Heart right ventricle (tissue), 16 donors: ENCODE results near the gene DNER. TPM values are rescaled to one million over a fixed set of nuclear protein-coding genes. Genes with fewer than 3 reads are reported as not detected.

Source experiments
- ATAC-seq, 8 donors: fragments of 200-7000 bp; cut with Tn5 transposase; one replicate each; pipeline ENCODE4 v1.9.1; 2020; ENCODE audit warnings: mild to moderate bottlenecking in 8 of 8, moderate library complexity in 8 of 8, moderate number of reproducible peaks in 1 of 8
- DNase-seq, 2 donors: peaks; one replicate each; pipeline ENCODE4 v3.0.0-alpha.2; 2020
- H3K27ac ChIP-seq, 10 donors: fragments of 200-600 bp; sonication (generic) in 2 of 10; one replicate each; pipeline versions ENCODE4 v1.5.0 to v1.8.0; 2020 to 2022; ENCODE audit warnings: mild to moderate bottlenecking in 3 of 10
- H3K27me3 ChIP-seq, 7 donors: fragments of 200-600 bp; one replicate each; pipeline ENCODE4 v1.8.0; 2021 to 2022; ENCODE audit warnings: mild to moderate bottlenecking in 2 of 7
- H3K36me3 ChIP-seq, 9 donors: fragments of 200-600 bp; sonication (generic) in 1 of 9; one replicate each; pipeline versions ENCODE4 v1.5.0 to v1.8.0; 2020 to 2022; ENCODE audit warnings: mild to moderate bottlenecking in 2 of 9
- H3K4me1 ChIP-seq, 9 donors: fragments of 200-600 bp; sonication (generic) in 1 of 9; one replicate each; pipeline versions ENCODE4 v1.5.0 to v1.8.0; 2020 to 2022; ENCODE audit warnings: mild to moderate bottlenecking in 4 of 9
- H3K4me3 ChIP-seq, 10 donors: fragments of 200-600 bp; sonication (generic) in 2 of 10; one replicate each; pipeline versions ENCODE4 v1.5.0 to v1.8.0; 2020 to 2022; ENCODE audit warnings: mild to moderate bottlenecking in 7 of 10, moderate library complexity in 2 of 10
- H3K9me3 ChIP-seq, 11 donors: fragments of 200-600 bp in 10 of 11; sonication (generic) in 2 of 11; one replicate each; pipeline versions ENCODE4 v1.5.0 to v1.8.0; 2013 to 2022; ENCODE audit warnings: mild to moderate bottlenecking in 2 of 11, control low read depth in 1 of 11, moderate library complexity in 1 of 11
- WGBS, 2 donors: extraction: QIAGEN DNeasy Blood & Tissue Kit; methylation state at CpG; one replicate each; pipeline ENCODE4 v1.1.7; 2013; ENCODE audit warnings: inconsistent platforms in 1 of 2; 5-methylcytosine and 5-hydroxymethylcytosine counted together
- intact Hi-C, 10 donors: fragments of 100-400 bp; cut with DNase I; formaldehyde crosslinking; loops; one replicate each; pipeline versions ENCODE4 v1.11.1 to v1.14.2; 2022
- polyA plus RNA-seq, 2 donors: library from polyadenylated mRNA; stranded (reverse); fragments of 200-250 nt; gene quantifications; one replicate each; pipeline ENCODE4 v1.2.3, GENCODE V29; 2013
- total RNA-seq, 10 donors: library from RNA; stranded (reverse); fragmentation: NEBNext Ultra II Directional in 3 of 10; extraction: Animal tissue kit (Norgen Biotek cat#: 25700) in 3 of 10; gene quantifications; one replicate each; pipeline versions ENCODE4 v1.2.1 to v1.2.4, GENCODE V29; 2021 to 2023
- TF ChIP-seq, protein P1 (sequence below), 9 donors: fragments of 200-600 bp; sonication (generic) in 2 of 9; IDR thresholded peaks; one replicate each; pipeline versions ENCODE4 v1.5.0 to v1.8.0; 2021 to 2022; ENCODE audit warnings: antibody characterized with exemption in 9 of 9, mild to moderate bottlenecking in 5 of 9, moderate library complexity in 1 of 9
- donor health status: Arrhythmogenic right ventricular cardiomyopathy.
- donor health status: ischemic (EF 13 %, LVEDD 7.1; RV severe dilation, severe dysfunction).
- donor health status: healthy with polysubstance abuse.
- donor health status: DM: no; HTN: yes; CAD: no.
- donor health status: DM: no; HTN: no; CAD: no.
- donor health status: ischemic (EF 25% LVEDD 6.9; RV normal size, moderate dysfunction).
- donor health status: ischemic (EF 25% LVEDD 5.7; RV mildly dilated, moderate dysfunction).
- donor health status: healthy.
- donor health status: DM: yes; HTN: yes; CAD: no.
- donor health status: Ischemic cardiomyopathy.
- donor health status: ischemic (EF 35%, LVEDD 5.7; RV mildly dilated, moderate dysfunction).
- donor health status: nonischemic (EF 11% LVEDD 7.7; RV severe dilation, severe dysfunction).
- donor health status: DM: yes; HTN: yes; CAD: no.
- donor health status: PGD.
- donor health status: ischemic (EF 29% LVEDD 5.4; RV normal size, mild dysfunction).
- donor health status: nonischemic (EF 23%, LVEDD 6.1; RV moderate dilation, normal function).

The DNER gene
- total and polyA plus RNA-seq, 12 donors, result 0.13 to 1.8 (median 0.69) TPM; not detected in 2

GRCh38 chr2:229443141-229443540 is 271.2 kb downstream of the DNER start:
- TF ChIP-seq, protein P1, sequence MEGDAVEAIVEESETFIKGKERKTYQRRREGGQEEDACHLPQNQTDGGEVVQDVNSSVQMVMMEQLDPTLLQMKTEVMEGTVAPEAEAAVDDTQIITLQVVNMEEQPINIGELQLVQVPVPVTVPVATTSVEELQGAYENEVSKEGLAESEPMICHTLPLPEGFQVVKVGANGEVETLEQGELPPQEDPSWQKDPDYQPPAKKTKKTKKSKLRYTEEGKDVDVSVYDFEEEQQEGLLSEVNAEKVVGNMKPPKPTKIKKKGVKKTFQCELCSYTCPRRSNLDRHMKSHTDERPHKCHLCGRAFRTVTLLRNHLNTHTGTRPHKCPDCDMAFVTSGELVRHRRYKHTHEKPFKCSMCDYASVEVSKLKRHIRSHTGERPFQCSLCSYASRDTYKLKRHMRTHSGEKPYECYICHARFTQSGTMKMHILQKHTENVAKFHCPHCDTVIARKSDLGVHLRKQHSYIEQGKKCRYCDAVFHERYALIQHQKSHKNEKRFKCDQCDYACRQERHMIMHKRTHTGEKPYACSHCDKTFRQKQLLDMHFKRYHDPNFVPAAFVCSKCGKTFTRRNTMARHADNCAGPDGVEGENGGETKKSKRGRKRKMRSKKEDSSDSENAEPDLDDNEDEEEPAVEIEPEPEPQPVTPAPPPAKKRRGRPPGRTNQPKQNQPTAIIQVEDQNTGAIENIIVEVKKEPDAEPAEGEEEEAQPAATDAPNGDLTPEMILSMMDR (IDR thresholded peaks at IDR 0.05), result no peak
- intact Hi-C loops, result no loop called here
- Histone ChIP-seq H3K4me3 (no peak overlapping the region), H3K4me1 (peaks cover 0 to 41% (median 18%) of the 10 kb centered on the region in 9 donors), H3K36me3 (no peaks in the 10 kb centered on the region), H3K9me3 (no peaks in the 10 kb centered on the region), H3K27ac (no peak overlapping the region), H3K27me3 (no peaks in the 10 kb centered on the region)
- ATAC-seq (no peak), DNase-seq (no peak)
- WGBS, 2 donors, result 49 to 64% methylated on average over 3 of the region's 3 CpGs

DNA sequence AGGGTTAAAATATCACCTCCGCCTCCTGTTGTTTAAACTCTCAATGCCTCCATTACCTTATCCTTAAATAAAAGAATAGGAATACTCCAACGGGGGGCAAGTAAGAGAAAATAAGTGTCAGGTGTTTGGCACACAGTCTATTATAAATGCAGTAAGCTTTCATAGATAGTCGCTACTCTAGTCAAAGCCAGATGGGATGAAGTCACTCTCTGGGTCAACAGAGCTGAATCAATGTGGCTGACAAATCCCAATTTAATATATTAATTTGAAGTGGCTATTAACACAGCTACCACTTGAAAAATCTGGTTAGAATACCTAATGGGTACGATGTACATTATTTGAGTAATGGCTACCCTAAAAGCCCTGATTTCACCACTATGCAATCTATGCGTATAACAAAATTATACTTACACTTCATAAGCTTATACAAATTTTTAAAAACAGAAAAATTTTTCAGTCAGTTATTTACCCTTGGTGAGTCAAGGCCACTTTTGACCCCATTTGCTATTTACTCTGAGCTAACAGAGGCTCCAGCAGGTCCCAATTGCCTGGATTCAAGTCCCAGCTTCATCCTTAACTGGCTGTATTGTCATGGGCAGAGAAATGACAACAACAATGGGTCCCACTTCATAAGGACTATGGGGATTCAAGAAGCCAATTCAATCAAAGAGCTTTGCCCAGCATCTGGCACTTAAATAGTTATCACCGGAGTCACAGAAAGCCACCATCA is 275.8 kb downstream of the DNER start:
- intact Hi-C loops, result no loop called here
- DNase-seq (no peak), ATAC-seq (no peak)
- WGBS, 2 donors, result 89 to 93% methylated on average over 6 of the region's 6 CpGs
- peaks cover 0 to 7% (median 0%) of the 10 kb centered on the region in 11 donors for H3K9me3 ChIP-seq
- peaks cover 0 to 10% (median 0%) of the 10 kb centered on the region in 9 donors for H3K4me1 ChIP-seq
- no peak overlapping the region for H3K27ac ChIP-seq
- TF ChIP-seq, protein P1 (IDR thresholded peaks at IDR 0.05), result no peak
- no peaks in the 10 kb centered on the region for H3K36me3 ChIP-seq
- H3K27me3 ChIP-seq, result no peaks in the 10 kb centered on the region
- no peak overlapping the region for H3K4me3 ChIP-seq

GRCh38 chr2:229437467-229437866 is 276.9 kb downstream of the DNER start:
- H3K9me3 ChIP-seq, result peaks cover 0 to 7% (median 0%) of the 10 kb centered on the region in 11 donors
- no peak overlapping the region for H3K4me3 ChIP-seq
- 92 to 96% methylated on average over 2 of the region's 2 CpGs for WGBS, 2 donors
- DNase-seq, result no peak
- no peak overlapping the region for H3K27ac ChIP-seq
- intact Hi-C loops, result no loop called here
- no peak for ATAC-seq
- H3K4me1 ChIP-seq, result peaks cover 0 to under 1% (median 0%) of the 10 kb centered on the region in 9 donors
- no peaks in the 10 kb centered on the region for H3K27me3 ChIP-seq
- H3K36me3 ChIP-seq, result no peaks in the 10 kb centered on the region
- TF ChIP-seq, protein P1 (IDR thresholded peaks at IDR 0.05), result no peak

GRCh38 chr2:229434187-229434586 is 280.2 kb downstream of the DNER start:
- Histone ChIP-seq H3K4me3 (no peak overlapping the region), H3K9me3 (peaks cover 0 to 7% (median 0%) of the 10 kb centered on the region in 11 donors), H3K36me3 (no peaks in the 10 kb centered on the region), H3K27ac (no peak overlapping the region), H3K4me1 (peaks cover 0 to 12% (median 0%) of the 10 kb centered on the region in 9 donors), H3K27me3 (no peaks in the 10 kb centered on the region)
- 55 to 56% methylated on average over 2 of the region's 2 CpGs for WGBS, 2 donors
- ATAC-seq (no peak), DNase-seq (no peak)
- intact Hi-C loops, result loop anchor here in 2 of 10 donors (5.0 kb wide), 1 partner anchor 153 kb away; no protein-coding TSS in a partner anchor
- TF ChIP-seq, protein P1 (IDR thresholded peaks at IDR 0.05), result no peak
